SK-N-SH (cell line): Measurements from ENCODE around the gene AMDHD1.

Source experiments
- CHD2 ChIP-seq: fragments of 150-350 bp; IDR thresholded peaks from 2 replicates; pipeline ENCODE4 v1.6.1; 2018; ENCODE audit warnings: low read length; ENCODE audit not compliant: partially characterized antibody
- EZH2phosphoT487 ChIP-seq: fragments of 200-600 bp; sonication (generic); IDR thresholded peaks from 2 replicates; pipeline ENCODE4 v1.6.1; 2017; ENCODE audit warnings: low read depth, mixed run types, mild to moderate bottlenecking, antibody characterized with exemption, moderate library complexity, borderline replicate concordance
- GABPA ChIP-seq: IDR thresholded peaks from 2 replicates; pipeline ENCODE4 v1.4.0; 2012; ENCODE audit warnings: low read depth, mild to moderate bottlenecking
- POLR2AphosphoS5 ChIP-seq: IDR thresholded peaks from 2 replicates; pipeline ENCODE4 v1.6.1; 2012; ENCODE audit warnings: low read depth, low read length
- RAD21 ChIP-seq: IDR thresholded peaks from 2 replicates; pipeline ENCODE4 v1.6.1; 2012; ENCODE audit warnings: mild to moderate bottlenecking, low read length
- SIN3A ChIP-seq: IDR thresholded peaks from 2 replicates; pipeline ENCODE4 v1.6.1; 2012; ENCODE audit warnings: low read depth, mild to moderate bottlenecking, low read length, moderate library complexity, borderline replicate concordance
- TF ChIP-seq, protein P1 (sequence below): IDR thresholded peaks from 2 replicates; pipeline ENCODE4 v1.6.1; 2012; ENCODE audit warnings: mild to moderate bottlenecking, low read depth, low read length, moderate library complexity
- TF ChIP-seq, protein P2 (sequence below): fragments of 200-600 bp; sonication (generic); IDR thresholded peaks from 2 replicates; pipeline ENCODE4 v1.6.1; 2017; ENCODE audit warnings: antibody characterized with exemption, mild to moderate bottlenecking, moderate library complexity

DNA sequence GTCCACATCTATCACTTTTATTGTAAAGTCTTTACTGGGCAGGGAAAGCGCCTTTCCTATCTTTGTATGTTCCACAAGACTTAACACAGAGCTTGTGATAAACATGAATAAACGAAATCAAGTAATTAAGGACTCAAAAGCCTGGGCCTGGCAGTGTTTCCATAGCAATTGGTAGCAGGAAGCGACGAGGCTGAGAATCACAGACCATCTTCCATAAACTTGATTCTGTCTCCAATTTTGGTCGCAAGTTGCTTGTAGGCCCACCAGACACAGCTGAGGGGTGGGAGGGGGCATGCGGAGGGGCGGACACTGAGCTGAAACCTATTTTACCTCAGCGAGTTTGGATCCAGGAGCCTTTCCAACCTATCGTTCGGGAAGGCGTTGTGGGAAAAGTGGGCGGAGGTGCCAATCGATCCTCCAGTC is 1.0 kb upstream of the AMDHD1 start:
- TF ChIP-seq GABPA (no peak), POLR2AphosphoS5 (no peak), EZH2phosphoT487 (no peak), CHD2 (no peak), SIN3A (no peak), RAD21 (no peak)
- TF ChIP-seq, protein P1, sequence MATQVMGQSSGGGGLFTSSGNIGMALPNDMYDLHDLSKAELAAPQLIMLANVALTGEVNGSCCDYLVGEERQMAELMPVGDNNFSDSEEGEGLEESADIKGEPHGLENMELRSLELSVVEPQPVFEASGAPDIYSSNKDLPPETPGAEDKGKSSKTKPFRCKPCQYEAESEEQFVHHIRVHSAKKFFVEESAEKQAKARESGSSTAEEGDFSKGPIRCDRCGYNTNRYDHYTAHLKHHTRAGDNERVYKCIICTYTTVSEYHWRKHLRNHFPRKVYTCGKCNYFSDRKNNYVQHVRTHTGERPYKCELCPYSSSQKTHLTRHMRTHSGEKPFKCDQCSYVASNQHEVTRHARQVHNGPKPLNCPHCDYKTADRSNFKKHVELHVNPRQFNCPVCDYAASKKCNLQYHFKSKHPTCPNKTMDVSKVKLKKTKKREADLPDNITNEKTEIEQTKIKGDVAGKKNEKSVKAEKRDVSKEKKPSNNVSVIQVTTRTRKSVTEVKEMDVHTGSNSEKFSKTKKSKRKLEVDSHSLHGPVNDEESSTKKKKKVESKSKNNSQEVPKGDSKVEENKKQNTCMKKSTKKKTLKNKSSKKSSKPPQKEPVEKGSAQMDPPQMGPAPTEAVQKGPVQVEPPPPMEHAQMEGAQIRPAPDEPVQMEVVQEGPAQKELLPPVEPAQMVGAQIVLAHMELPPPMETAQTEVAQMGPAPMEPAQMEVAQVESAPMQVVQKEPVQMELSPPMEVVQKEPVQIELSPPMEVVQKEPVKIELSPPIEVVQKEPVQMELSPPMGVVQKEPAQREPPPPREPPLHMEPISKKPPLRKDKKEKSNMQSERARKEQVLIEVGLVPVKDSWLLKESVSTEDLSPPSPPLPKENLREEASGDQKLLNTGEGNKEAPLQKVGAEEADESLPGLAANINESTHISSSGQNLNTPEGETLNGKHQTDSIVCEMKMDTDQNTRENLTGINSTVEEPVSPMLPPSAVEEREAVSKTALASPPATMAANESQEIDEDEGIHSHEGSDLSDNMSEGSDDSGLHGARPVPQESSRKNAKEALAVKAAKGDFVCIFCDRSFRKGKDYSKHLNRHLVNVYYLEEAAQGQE, result no peak
- TF ChIP-seq, protein P2, sequence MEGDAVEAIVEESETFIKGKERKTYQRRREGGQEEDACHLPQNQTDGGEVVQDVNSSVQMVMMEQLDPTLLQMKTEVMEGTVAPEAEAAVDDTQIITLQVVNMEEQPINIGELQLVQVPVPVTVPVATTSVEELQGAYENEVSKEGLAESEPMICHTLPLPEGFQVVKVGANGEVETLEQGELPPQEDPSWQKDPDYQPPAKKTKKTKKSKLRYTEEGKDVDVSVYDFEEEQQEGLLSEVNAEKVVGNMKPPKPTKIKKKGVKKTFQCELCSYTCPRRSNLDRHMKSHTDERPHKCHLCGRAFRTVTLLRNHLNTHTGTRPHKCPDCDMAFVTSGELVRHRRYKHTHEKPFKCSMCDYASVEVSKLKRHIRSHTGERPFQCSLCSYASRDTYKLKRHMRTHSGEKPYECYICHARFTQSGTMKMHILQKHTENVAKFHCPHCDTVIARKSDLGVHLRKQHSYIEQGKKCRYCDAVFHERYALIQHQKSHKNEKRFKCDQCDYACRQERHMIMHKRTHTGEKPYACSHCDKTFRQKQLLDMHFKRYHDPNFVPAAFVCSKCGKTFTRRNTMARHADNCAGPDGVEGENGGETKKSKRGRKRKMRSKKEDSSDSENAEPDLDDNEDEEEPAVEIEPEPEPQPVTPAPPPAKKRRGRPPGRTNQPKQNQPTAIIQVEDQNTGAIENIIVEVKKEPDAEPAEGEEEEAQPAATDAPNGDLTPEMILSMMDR, result no peak
